Mesenteric fat pad (tissue), 1 donor: ENCODE data around the gene CACNG3. TPM values are rescaled to one million over a fixed set of nuclear protein-coding genes. Genes with fewer than 3 reads are reported as not detected.
"Not testable (repeated sequence)": the region's sequence is repeated elsewhere in the genome, so short reads cannot be mapped to it uniquely, and the experiment has no call there.

Source experiments
- DNase-seq: peaks from one replicate; pipeline ENCODE4 v3.0.0-alpha.2; 2020; ENCODE audit warnings: low spot score
- long read RNA-seq: library from polyadenylated mRNA; unstranded; transcript quantifications from one replicate; pipeline ENCODE4 v2.0.0, GENCODE V29; 2020
- total RNA-seq: library from RNA; stranded (reverse); fragmentation: NEBNext Ultra II Directional; extraction: Animal tissue kit (Norgen Biotek cat#: 25700); gene quantifications from one replicate; pipeline ENCODE4 v1.2.1, GENCODE V29; 2021
- donor health status: DM: yes; HTN: yes; CAD: no.

Gene CACNG3
- not detected for total RNA-seq
- long read RNA-seq = 0 reads

DNA sequence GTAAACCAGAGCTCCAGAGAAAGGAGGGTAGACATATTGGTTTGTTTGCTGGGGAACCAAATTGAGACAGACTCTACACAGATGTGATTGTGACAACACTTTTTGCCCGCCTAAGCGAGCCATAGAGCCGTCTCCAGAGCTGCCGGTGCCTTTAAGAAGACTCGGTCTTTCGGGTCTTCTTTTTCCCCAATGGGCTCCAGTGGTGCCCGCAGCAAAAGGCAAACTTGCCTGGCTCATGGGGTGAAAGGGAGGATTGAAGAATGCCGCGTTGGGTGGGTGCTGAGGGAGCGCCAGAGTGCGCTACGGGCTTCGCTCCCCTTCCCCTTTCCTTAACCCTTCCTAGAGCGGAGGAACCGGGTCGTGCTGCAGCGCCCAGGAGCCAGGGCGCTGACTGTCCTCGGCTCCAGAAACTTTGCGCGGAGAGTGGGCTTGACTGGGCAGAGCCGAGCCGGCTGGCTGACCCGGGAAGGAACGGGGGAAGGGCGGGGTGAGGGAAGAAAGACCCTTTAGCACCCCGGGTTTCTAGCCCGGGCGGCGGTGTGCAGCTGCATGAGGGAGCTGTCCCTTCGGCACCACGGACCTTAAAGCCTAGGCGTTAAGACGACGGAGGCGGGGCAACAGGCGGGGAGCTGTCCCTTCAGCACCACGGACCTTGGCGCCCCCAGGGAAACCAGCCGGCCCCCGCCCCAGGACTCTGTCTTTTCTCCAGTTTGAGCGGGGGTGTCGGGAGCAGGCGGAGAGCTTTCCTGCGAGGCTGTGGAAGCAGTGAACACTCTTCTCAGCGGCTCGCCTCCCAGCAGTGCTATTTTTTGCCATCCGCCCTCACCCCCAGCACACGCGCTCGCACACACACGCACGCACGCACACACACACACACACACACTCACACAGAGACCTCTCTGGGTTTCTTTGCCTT lies at the start of gene CACNG3:
Gene CACNG3 (plus strand): TSS at position 880 of the 916 bp plus-strand sequence. CDS start 420 bp downstream, outside the sequence.
- DNase-seq = no peak

DNA sequence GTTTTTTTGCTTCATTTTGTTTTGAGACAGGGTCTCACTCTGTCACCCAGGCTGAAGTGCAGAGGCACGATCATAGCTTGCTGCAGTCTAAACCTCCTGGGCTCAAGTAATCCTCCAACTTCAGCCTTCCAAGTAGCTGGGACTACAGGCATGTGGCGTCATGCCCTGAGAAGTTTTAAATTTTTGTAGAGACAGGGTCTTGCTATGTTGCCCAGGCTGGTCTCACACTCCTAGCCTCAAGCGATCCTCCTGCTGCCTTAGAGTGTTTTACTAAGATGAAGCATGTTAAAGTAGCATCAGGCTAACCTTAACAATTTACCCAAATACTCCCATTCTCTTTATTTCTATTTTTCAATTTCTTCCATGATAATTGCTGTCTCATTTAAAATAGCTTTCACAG lies 49.2 kb upstream of the CACNG3 start:
- no peak for DNase-seq

- no peak for DNase-seq
Observed at GRCh38 chr16:24208710-24209109, 47.4 kb upstream of the CACNG3 start.

- no peak for DNase-seq
Observed at GRCh38 chr16:24214992-24215391, 41.1 kb upstream of the CACNG3 start.

GRCh38 chr16:24216961-24217360 lies 39.2 kb upstream of the CACNG3 start:
- no peak for DNase-seq

DNA sequence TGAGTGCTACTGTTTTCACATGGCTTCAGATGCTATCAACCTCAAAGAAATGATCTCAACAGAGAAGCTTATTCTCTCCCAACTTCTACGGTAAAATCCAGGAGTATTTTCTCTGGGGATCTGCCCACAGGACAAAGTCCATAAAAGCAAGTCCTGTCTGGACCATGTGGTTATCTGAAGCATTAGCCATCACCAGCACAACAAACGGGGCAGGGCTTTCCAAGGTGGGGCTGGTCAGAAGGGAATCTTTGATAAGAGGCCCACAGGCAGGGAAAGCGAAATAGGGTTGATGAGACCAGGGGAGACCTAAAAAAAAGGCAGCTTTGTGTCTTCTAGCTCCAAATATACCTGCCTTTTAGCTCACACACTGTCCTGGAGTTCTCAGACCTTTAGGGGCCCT lies 38.7 kb upstream of the CACNG3 start:
- DNase-seq = no peak

DNA sequence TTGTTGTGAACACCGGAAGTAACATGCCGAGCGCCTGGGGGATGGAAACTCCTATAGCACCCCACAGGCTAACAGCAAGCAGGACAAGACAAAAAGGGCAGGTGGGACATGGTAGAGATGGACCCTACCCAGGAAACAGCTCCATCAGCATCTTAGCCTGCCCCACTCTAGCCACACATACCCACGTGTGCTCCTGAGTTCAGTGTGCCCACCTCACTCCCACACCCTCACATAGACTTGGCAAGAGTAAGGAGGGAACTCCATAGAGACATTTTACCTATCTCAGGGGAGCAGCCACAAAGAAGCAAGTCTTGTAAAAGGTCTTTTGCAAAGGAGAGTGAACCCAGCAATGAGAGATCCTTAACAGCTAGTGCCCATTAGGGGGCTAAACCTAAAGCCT lies 37.8 kb upstream of the CACNG3 start:
- DNase-seq = no peak

GRCh38 chr16:24221219-24221618 lies 34.9 kb upstream of the CACNG3 start:
- no peak for DNase-seq

DNA sequence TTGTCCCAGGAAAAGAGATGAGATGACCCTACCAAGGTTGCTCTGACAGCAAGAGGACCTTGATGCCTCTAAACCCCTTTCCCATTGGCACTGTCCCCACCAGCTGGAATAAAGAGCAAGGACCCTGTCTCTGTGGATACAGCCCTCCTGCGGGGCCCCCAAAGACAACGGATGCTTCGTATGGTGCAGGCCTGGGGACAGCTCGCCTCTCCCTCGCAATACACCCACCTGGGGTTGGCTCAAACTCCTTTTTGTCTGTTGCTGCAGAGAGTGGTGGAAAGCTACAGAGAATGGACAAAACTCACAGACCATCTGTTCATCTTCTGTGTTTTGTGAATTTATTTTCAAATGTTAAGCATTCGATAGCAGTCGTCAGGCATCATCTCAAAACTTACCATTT lies 27.6 kb upstream of the CACNG3 start:
- DNase-seq = no peak

DNA sequence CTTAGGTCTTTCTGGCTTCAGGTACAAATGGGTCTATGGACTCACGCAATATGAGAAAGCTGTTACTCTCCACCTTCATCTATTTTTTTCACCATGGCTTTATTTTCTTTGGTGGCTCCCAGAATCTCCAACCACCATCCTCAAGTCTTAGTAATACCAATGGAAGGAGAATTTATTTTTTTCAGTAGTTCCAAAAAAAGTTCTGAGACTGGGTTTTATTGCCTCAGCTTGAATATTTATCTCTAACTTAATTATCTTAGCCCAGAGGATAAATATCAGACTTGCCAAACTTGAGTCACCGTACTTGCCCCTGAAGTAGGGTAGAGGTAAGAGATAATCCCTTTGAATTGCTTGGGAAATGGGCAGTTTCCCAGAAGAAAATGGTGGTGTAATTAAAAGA lies 23.2 kb upstream of the CACNG3 start:
- no peak for DNase-seq

- no peak for DNase-seq
Observed at GRCh38 chr16:24234737-24235136, 21.4 kb upstream of the CACNG3 start.

DNA sequence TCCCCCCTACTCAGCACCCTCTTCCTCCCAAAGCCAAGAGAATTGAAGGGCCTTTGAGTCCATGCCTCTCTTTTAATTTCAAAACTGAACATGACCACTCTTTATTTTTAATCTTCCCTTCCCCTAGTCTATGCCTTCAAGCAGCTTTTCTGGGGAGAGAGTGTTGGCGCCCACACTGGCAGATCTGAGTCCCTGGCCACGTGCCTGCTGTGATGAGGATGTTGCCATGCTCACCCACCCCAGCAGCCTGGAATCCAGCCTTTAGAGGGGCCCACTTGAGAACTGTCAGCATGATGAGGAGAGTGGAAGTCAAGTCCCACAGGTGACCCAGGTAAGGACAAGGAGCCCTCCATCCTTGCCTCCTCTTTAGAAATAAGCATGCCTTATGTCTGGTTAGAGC lies 20.3 kb upstream of the CACNG3 start:
- no peak for DNase-seq

- not testable (repeated sequence) for DNase-seq
Observed at GRCh38 chr16:24238846-24239245, 17.3 kb upstream of the CACNG3 start.

- DNase-seq = no peak
Observed at GRCh38 chr16:24246911-24247607, 9.1 kb upstream of the CACNG3 start.

DNA sequence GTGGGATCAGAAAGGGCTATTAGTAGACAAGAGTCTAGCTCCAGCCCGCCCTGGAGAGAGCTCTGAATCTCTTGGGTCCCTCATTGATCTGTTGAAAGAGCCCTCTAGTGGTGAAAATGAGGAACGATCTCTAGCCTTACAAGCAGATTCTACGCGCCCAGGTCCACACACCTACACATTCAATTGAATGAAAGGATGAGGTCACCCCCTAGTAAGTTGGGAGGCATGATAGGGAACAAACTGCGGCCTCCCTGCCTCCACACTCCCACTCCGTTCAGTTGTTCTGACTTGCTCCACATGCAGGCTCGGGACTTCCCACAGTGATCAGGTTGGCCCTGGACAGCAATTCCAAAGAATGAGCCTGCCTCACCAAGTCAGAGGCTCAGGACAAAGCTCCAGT lies 2.9 kb upstream of the CACNG3 start:
- no peak for DNase-seq

- no peak for DNase-seq
Observed at GRCh38 chr16:24257958-24258357, 1.8 kb downstream of the CACNG3 start.

GRCh38 chr16:24258791-24259190 lies 2.7 kb downstream of the CACNG3 start:
- no peak for DNase-seq

- DNase-seq = no peak
Observed at GRCh38 chr16:24262816-24263215, 6.7 kb downstream of the CACNG3 start.

GRCh38 chr16:24270721-24271442 lies 14.7 kb downstream of the CACNG3 start:
- no peak for DNase-seq

- no peak for DNase-seq
Observed at GRCh38 chr16:24272379-24272778, 16.2 kb downstream of the CACNG3 start.

- no peak for DNase-seq
Observed at GRCh38 chr16:24273508-24274182, 17.5 kb downstream of the CACNG3 start.
